RCC 7860 (cell line): ENCODE measurements around the gene PTGIS.

Source experiments
- DNase-seq: peaks from one replicate; pipeline ENCODE4 v3.0.0-alpha.2; 2015; ENCODE audit warnings: low spot score
- FAIRE-seq: peaks from 2 replicates; lab custom pipeline; 2012; peaks lifted over from hg19 to GRCh38; lab: Jason Lieb, UNC

The PTGIS gene

DNA sequence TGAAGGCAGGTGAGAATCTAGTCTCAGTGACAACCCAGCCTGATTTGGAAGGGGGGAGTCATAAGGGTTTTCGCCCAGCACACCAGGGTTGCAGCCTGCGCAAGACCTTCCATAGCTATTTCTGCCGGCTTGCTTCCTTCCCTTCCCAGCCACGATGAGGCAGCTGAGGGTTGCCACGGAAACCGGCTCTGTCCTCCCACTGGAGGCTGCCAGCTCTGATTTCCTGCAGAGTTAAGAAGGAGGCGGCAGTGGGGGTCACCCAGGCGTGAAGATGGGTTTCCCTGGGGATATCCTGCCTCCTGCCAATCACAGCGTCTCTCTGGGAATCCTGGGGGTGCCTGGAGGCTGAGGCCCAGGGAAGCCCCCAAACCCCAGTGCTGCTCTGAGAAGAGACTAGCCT lies 62.4 kb downstream of the PTGIS start:
- no peak for FAIRE-seq
- DNase-seq = peak; percentile 66

DNA sequence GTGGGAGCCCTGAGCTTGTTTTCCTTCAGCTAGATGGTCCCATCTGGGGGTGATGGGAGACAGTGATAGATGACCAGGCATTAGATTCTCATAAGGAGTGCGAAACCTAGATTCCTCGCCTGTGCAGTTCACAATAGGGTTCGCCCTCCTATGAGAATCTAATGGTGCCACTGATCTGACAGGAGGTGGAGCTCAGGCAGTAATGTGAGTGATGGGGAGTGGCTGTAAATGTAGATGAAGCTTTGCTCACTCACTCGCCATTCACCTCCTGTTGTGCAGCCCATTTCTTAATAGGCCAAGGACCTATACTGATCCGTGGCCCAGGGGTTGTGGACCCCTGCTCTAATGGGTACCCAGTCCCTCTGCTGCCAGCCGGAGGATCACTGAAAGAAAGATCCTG lies 64.8 kb downstream of the PTGIS start:
- FAIRE-seq (no peak), DNase-seq (no peak)

DNA sequence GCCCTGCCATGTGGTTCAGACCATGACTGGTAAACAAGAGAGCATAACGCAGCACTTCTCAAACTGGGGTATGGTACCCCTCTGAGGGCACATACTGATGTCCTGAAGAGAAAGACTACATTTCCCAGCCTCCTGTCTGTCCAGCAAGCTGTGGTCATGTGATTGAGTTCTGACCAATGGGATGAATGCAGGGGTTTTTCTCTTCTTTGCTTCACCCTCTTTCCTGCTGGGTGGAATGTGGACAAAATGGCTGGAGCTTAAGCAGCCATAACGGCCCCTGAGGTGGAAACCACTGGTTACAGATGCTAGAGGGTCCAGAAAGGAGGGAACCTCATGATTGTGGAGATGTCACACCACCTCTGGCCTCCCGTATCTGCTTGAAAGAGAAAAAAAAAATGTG lies 66.0 kb downstream of the PTGIS start:
- FAIRE-seq (no peak), DNase-seq (no peak)

DNA sequence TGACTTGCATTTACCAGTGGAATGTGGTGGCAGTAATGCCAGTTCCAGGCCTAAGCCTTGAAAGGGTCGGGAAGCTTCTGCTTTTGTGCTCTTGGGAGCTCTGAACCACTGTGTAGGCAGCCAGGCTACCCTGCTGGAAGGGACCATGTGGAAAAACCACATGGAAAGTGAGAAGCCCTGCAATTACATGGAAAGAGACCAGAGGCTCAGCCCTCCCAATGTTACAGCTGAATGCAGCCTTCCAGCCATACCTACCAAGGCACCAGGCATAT lies 70.6 kb downstream of the PTGIS start:
- no peak for DNase-seq
- no peak for FAIRE-seq

DNA sequence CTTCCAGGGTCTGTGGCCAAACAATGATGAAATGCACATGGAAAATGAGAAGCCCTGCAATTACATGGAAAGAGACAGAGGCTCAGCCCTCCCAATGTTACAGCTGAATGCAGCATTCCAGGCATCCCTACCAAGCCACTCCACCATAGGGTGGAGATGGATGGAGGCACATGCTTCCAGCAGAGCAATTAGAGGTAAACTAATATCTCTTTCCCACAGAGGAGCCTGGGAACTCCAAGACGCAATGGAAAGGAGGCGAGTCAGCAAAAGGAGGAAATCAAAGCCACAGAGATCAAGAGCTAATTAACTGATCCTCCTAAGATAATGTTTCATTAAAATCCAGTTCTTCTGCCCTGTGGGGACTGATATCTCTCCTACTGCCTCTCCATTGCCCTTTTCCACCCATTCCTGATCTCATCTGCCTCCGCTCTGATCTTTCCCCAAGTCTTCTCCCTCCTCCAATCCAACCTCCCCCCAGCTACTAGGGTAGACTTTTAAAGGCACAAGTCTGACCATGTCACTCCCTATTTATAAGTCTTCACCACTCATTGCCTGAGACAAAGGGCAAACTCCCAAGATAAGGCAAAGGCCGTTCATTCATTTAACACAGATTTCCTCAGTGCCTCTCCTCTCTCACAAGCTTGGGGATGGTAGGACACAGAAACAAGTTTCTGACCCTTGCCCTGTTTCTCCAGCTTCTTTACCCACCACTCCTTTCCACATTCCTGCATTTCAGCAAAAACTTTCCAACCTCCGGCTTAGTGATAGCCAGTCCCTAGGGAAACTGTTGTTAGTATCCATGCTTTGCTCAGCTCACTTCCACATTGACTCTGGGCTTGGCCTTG lies 71.2 kb downstream of the PTGIS start:
- no peak for FAIRE-seq

DNA sequence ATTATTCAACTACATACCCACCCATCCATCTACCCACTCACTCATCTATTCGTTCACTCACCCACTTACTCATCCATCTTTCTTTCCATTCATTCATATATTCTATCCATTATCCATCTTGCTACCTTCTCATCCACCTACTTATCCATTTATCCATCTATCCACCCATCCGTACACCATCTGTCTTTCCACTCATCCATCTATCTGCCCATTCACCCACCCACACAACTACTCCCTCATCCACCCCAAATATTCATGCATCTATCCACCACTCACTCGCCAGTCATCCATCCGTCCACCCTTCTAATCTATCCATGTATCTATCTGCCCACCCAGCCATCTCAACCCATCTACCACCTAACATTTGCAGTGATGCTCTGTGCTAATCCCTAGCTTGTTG lies 71.9 kb downstream of the PTGIS start:
- no peak for FAIRE-seq

More for the DNA sequence above, 71.2 kb downstream of the PTGIS start:
- DNase-seq = no peak

DNA sequence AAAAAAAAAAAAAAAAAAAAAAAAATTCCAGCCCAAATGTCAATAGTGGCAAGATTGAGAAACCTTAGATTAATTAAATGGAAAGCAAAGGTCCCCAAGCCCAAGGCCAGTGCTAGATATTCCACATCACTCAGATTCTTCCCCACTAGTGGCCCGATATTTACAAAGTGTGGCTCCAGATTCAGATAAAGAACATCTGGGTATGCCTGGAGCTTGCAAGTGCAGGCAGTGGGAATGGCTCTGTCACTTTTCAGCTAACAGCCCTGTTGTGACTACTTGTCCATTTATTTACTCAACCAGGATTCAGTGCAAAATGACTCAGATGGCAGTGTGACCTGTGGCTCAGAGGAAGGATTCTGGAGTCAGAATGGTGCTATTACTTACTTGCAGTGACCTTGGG lies 77.2 kb downstream of the PTGIS start:
- FAIRE-seq = no peak
- no peak for DNase-seq

More for the DNA sequence above, 71.9 kb downstream of the PTGIS start:
- no peak for DNase-seq

DNA sequence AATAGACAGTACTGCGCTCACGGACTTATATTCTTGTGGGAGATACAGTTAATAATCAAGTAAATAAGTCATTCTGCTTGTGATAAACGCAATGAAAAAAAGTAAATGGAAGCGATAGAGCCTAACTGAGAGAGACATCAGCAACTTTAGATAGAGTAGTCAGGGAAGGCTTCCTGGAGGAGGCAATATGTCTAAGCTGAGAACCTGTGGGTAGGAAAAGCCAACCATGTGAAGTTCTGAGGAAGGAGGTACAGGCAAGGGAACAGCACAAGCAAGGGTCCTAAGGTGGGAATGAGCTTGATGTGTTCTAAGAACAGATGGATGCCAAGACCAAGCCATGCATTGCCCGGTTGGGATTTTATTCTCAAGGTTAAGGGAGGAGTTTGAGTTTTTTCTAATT lies 78.2 kb downstream of the PTGIS start:
- no peak for FAIRE-seq
- no peak for DNase-seq

DNA sequence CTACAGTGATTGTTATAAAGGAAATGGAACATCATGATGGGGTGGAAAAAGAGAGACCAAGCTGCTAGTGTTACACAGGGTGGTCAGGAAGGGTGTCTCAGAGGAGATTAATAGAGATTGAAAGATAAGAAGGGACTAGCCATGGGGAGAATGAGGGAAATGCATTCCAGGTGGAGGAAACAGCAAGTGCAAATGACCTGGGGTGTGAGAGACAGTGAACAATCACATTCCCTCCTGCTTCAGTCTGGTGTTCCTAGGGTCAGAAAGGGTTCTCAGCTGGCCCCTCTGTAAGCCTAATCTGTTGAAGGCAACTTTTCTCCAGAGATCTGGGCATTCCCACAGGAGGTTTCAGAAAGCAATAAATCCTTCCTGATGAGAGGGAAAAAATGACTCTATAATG lies 81.9 kb downstream of the PTGIS start:
- DNase-seq (no peak), FAIRE-seq (no peak)

DNA sequence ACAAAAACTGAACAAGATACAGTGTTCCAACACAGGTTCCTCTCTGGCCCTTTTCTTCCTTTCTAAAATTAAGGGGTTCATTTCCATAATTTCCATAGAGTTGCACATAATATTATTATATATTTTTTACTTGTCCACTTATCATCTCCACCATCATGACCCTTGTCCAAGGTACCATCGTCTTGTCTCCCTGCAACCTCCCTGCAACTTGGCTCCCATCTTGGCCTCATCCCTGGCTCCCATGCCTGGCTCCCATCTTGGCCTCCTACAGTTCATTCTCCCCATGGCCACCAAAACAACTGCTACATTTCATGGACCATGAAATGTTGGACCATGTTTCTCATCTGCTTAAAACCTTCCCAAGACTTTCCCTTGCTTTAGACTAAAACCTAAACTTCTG lies 82.4 kb downstream of the PTGIS start:
- no peak for FAIRE-seq
- no peak for DNase-seq

DNA sequence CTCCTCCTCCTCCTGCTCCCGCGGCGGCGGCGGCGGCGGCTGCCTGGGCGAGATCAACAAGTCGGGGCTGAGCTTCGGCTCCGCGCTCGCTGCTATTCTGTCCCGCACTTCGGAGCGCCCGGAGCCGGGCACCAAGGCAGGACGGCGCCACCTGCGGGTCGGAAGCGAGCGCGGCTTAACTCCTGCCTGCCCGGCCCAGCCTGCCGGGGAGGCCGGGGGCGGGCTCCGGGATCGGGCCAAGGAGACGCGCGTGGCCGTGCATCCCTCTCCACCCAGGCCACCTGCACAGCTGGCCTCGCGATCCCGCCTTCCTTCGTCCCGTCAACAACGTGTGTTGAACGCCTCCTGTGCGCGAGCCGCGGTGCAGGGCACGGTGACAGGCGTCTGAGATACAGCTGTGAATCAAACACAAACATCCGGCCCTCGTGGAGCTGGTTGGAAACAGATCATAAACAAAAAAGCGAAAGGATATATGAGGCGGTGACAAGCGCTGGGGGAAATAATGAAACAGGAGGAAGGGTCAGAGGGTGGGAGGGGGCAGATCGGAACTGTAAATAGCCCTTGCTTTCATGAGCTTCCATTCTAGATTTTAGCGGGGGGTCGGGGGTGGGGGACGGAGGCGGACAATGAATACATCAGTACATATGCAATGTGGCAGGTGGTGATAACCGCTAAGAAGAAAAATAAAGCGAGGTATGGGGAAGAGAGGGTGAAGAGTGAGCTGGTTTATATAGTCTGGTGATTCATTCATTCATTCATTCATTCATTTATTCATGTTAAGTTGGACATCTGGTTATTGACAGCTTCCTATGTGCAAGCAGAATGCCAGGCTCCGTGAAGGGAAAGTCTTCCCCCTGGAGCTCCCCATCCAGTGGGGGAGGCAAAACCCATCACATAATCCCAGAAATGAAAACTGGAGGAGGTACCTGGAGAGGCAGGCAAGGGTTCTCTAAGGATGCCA lies 83.5 kb downstream of the PTGIS start:
- FAIRE-seq = no peak

DNA sequence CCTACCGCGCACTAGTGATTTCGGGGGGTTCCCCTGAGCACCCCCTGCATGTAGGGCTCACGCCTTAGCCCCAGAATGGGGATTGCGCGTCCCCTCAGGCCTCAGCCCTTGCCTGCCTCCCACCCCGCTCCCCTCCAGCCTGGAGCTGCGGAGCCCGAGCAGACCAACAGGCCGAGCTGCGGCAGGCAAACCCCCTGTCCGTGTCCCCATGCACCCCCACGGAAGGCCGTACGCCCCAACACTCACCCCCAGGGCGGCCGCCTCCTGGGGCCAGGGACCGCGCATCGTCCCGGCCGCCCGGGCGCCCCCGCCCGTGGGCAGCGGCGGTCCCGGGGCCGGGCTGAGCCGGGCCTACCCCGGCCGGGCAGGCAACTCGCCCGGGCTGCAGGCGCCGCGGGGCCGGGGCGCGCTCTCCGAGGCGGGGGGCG lies 84.2 kb downstream of the PTGIS start:
- DNase-seq = no peak
- FAIRE-seq = no peak

More for the DNA sequence above, 83.5 kb downstream of the PTGIS start:
- peak; percentile 54 for DNase-seq

DNA sequence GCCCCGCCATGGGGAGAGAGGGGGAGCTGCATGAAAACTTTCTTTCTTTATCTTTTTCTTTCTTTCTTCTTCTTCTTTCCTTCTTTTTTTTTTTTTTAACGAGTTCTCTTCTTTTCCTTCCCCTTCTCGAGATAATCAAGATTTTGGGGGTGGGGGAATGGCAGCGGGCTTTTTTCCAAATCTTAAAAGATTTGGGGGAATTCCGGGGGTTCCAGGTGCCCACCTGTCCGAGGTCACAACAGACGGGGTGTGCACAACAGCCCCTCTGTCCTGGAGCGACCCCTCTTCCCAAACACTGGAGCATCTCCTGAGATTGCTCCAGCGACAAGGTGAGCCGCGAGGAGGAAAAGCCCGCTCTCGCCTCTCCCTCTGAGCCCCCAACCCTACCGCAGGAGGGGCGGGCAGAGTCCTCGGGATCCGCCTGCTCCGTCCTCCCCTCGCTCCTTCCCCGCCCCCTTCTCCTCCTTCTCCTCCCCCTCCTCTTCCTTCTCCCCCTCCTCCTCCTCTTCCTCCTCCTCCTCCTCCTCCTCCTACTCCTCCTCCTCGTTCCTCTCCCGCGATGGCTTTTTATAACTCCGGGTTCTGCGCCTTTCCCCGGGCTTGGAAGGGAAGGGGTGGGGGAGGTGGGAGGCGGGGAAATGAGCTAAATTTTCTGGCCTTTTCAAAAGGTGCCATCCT lies 84.8 kb downstream of the PTGIS start:
- FAIRE-seq (no peak), DNase-seq (no peak)

DNA sequence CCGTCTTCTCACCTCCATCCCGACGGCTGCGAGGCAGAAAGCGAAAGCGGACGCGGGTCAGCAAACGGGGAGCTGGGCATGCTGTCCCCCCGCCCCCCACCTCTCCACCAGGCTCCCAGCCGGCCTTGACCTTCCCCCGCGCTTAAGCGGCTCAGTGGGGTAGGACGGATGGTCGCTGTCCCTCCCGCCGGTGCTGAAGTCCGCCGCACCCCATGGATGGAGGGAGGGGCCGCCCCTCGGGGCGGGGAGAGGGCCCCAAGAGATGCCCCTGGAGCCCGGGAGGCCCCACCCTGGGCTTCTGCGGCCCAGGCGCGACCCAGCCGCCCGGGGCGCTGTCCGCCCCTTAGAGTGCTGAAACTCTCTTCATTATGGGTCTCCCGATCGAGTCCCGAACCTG lies 85.3 kb downstream of the PTGIS start, which contains the start of gene KCNB1:
TSS of gene KCNB1 (minus strand) at position 48 of the 397 bp plus-strand sequence. CDS start 188 bp downstream, outside the sequence.
- FAIRE-seq (no peak), DNase-seq (no peak)

DNA sequence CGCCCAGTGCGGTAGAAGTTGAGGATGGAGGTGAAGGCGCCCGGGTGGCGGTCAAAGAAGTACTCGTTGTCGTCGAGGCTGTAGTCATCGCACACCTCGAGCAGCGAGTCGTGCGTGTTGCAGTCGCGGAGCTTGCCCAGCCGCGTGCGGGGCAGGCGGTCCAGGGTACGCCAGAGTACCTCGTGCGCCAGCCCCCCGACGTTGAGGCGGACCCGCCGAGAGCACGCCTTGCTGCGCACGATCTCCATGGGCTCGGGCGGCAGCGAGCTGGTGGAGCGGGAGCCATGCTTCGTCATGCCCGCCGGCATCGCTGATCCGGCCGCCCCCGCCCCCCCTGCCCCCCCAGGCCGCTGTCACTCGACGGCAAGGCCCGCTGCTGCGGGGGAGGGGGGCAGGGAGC lies 85.8 kb downstream of the PTGIS start:
- FAIRE-seq (no peak), DNase-seq (no peak)

DNA sequence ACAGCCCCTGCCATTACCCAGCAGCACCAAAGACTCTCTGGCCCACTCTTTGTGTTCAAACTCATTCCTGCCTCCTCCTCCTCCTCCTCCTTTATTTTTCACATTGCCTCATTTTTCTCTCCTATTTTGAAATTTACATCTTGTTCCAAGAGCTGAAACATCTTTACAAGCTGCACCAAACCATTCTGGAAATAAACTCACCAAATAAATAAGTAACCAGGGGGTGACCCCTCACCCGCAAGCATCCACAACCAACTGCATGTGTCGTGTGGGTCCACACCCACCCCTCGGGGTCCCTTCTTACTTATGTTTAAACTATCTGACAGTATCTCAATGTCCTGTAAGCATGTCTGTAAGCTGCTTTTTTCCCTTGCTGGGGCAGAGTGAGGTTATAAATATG lies 86.8 kb downstream of the PTGIS start:
- DNase-seq = no peak
- FAIRE-seq = no peak

DNA sequence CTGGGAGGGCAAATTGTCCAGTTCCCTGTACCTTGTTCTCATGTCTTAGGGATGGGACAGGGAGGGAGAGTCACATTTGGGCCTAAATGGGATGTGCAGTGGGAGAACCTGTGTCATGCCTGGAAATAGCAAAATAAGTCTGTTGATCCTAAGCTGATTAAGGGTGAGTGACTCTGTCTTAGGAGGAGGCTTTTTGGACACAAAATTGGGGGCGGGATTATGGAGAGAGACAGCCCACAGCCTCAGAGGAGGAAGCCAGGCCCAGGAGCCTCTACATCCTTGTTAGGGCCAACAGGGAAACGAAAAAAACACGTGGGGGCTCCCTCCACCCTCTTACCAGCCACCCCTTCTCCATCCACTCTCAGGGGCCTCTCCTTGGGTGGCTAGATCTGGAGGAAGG lies 87.7 kb downstream of the PTGIS start:
- FAIRE-seq = no peak
- DNase-seq = no peak

DNA sequence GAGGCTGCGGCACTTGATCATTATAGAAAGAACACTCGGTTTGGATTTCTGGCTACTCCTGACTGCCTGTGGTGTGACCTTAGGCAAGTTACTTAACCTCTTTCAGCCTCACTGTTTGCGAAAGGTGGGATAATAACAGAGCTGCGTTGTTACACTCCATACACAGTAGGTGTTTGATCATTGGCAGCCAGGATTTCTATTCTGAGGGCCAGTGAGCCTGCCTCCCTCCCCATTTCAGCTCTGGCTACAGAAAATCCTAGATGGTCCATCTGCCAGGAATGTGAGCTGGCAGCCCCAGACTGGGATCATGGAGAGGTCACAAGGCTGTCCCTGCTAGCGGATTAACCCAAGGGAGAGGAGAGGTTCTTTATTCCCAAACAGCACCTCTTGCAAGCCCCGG lies 88.2 kb downstream of the PTGIS start:
- FAIRE-seq = no peak

DNA sequence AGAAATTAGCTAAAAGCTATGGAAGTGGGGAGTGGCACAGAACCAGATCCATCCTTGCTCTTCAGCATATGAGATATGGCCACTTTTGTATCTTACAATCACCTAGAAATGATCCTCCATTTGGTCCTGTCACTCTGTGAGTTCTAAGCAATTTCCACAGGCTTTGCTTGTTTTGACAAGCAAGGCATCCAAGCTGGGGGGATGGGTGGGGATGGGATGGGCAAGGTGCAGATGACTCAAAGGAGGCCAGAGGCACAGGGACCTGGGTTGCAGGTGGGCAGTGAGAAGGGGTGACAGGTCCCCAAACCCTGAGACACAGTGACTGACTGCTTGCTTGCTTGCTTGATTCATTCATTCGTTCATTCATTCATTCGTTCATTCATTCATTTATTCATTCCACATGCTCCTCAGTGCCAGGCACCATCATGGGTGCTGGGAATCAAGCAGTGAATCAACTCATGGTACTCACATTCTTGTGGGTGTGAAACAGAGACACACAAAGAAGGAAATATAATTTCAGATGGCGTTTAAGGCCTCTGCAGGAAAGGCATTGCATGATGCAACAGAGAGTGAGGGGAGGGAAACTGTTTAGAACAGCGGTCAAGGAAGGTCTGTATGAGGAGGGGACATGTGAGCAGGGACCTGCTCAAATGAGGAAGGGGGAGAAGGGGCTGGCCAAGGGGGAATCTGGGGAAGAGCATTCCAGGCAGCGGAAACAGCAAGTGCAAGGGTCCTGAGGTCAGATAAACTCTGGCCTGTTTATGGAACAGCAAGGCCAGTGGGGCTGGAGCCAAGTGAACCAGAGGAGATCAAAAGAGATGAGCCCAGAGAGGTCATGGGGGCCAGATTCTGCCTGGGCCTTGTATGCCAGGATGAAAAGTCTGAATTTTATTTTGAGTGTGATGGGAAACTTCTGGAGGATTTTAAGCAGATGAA lies 88.9 kb downstream of the PTGIS start:
- DNase-seq (no peak), FAIRE-seq (no peak)

More for the DNA sequence above, 88.2 kb downstream of the PTGIS start:
- DNase-seq = no peak

DNA sequence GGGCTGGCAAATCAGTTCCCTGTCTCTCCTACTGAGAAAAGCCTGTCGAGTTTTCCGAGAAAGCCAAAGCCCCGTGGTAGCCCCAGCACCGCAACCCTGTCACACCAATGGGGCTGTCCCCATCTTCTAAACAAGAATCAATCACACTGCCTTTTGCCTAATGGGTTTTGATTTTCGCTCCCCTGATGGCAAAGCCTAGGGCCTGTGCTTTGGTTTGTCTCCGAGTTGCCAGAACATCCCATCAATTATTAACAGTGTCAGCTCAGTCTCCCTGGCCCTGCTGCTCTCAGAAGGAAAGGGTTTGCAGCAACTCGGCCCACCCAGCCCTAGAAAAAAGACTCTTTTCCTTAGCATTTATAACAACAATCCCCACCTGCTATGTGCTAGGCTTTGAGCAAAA lies 89.7 kb downstream of the PTGIS start:
- DNase-seq (no peak), FAIRE-seq (no peak)
